Esophagus muscularis mucosa (tissue), 4 donors: Measurements from ENCODE around the gene THADA. TPM values are rescaled to one million over a fixed set of nuclear protein-coding genes. Genes with fewer than 3 reads are reported as not detected.

Experiments used
- DNase-seq: peaks from one replicate; pipeline ENCODE4 v3.0.0-alpha.2; 2017; ENCODE audit errors: extremely low spot score
- H3K27ac ChIP-seq, 4 donors: fragments of 200-600 bp; sonication (generic); replicated peaks in 1 of 4; 1 replicate in 3 of 4; 2 replicates in 1 of 4; pipeline ENCODE4 v1.5.1; 2016 to 2019; ENCODE audit warnings: mild to moderate bottlenecking in 1 of 4
- H3K27me3 ChIP-seq, 4 donors: fragments of 200-600 bp; sonication (generic); one replicate each; pipeline versions ENCODE4 v1.5.1 to v1.6.0; 2016 to 2019
- H3K36me3 ChIP-seq, 4 donors: fragments of 200-600 bp; sonication (generic); one replicate each; pipeline ENCODE4 v1.5.1; 2016 to 2019
- H3K4me1 ChIP-seq, 4 donors: fragments of 200-600 bp; sonication (generic); one replicate each; pipeline ENCODE4 v1.5.1; 2016 to 2019
- H3K4me3 ChIP-seq, 4 donors: fragments of 200-600 bp; sonication (generic); 1 replicate in 2 of 4; 2 replicates in 2 of 4; pipeline ENCODE4 v1.5.1; 2016 to 2019; ENCODE audit warnings: mild to moderate bottlenecking in 4 of 4, moderate library complexity in 1 of 4
- H3K9me3 ChIP-seq, 4 donors: fragments of 200-600 bp; sonication (generic); 1 replicate in 3 of 4; 2 replicates in 1 of 4; pipeline ENCODE4 v1.5.1; 2016 to 2019
- CTCF ChIP-seq, 3 experiments: fragments of 200-600 bp in 2 of 3; fragments of 450-650 bp in 1 of 3; sonication (generic) in 2 of 3; IDR thresholded peaks; one replicate each; pipeline ENCODE4 v1.5.1; 2017 to 2019; ENCODE audit warnings: antibody characterized with exemption in 3 of 3, mild to moderate bottlenecking in 2 of 3, moderate library complexity in 1 of 3
- EP300 ChIP-seq: sonication (generic); formaldehyde crosslinking; IDR thresholded peaks from one replicate; pipeline ENCODE4 v1.6.1; 2017; ENCODE audit warnings: antibody characterized with exemption
- POLR2A ChIP-seq: fragments of 450-650 bp; IDR thresholded peaks from one replicate; pipeline ENCODE4 v1.6.1; 2017; ENCODE audit warnings: antibody characterized with exemption, moderate library complexity, mild to moderate bottlenecking, low read depth
- POLR2AphosphoS5 ChIP-seq, 2 donors: sonication (generic); formaldehyde crosslinking; IDR thresholded peaks; one replicate each; pipeline ENCODE4 v1.6.1; 2017; ENCODE audit warnings: antibody characterized with exemption in 2 of 2
- WGBS: methylation state at CpG from one replicate; pipeline ENCODE4 v1.1.5; 2018; 5-methylcytosine and 5-hydroxymethylcytosine counted together
- intact Hi-C: fragments of 100-400 bp; cut with DNase I; formaldehyde crosslinking; loops from one replicate; pipeline ENCODE4 v1.15.1; 2023
- total RNA-seq, 4 donors: library from RNA; depleted of rRNA; stranded (reverse); fragments of >200 nt; gene quantifications; one replicate each; pipeline versions ENCODE4 v1.1.0 to v1.2.1, GENCODE V29; 2016

The THADA gene
- total RNA-seq, 4 donors from 2014 or later: 17.2 to 28.7 (median 21.3) TPM

GRCh38 chr2:43475922-43476321 lies 119.9 kb downstream of the THADA start:
- TF ChIP-seq EP300 (no peak), POLR2A (no peak), POLR2AphosphoS5 (IDR thresholded peaks at IDR 0.05) (no peak), CTCF (IDR thresholded peaks at IDR 0.05) (no peak)
- Histone ChIP-seq H3K36me3 (peaks cover 0 to under 1% (median 0%) of the 10 kb centered on the region in 4 donors), H3K9me3 (no peaks in the 10 kb centered on the region), H3K27ac (no peak overlapping the region), H3K4me1 (peaks cover 0 to 12% (median 0%) of the 10 kb centered on the region in 4 donors), H3K4me3 (no peak overlapping the region), H3K27me3 (no peaks in the 10 kb centered on the region)
- WGBS: 93% methylated on average over 2 of the region's 2 CpGs
- intact Hi-C loops: no loop called here
- no peak for DNase-seq

- Histone ChIP-seq H3K27ac (no peak overlapping the region), H3K4me3 (no peak overlapping the region), H3K9me3 (no peaks in the 10 kb centered on the region), H3K4me1 (peaks cover 0 to 12% (median 0%) of the 10 kb centered on the region in 4 donors), H3K27me3 (no peaks in the 10 kb centered on the region), H3K36me3 (peaks cover 0 to 4% (median 0%) of the 10 kb centered on the region in 4 donors)
- no peak for DNase-seq
- WGBS: 95% methylated on average over 10 of the region's 10 CpGs
- TF ChIP-seq POLR2A (no peak), POLR2AphosphoS5 (IDR thresholded peaks at IDR 0.05) (no peak), EP300 (no peak), CTCF (IDR thresholded peaks at IDR 0.05) (no peak)
- intact Hi-C loops: no loop called here
Observed at GRCh38 chr2:43475137-43475846, 120.5 kb downstream of the THADA start.

GRCh38 chr2:43474273-43474672 lies 121.6 kb downstream of the THADA start:
- Histone ChIP-seq H3K36me3 (peaks cover 0 to 4% (median 0%) of the 10 kb centered on the region in 4 donors), H3K9me3 (no peaks in the 10 kb centered on the region), H3K4me1 (peaks cover 0 to 12% (median 0%) of the 10 kb centered on the region in 4 donors), H3K4me3 (no peak overlapping the region), H3K27me3 (no peaks in the 10 kb centered on the region), H3K27ac (no peak overlapping the region)
- TF ChIP-seq POLR2AphosphoS5 (IDR thresholded peaks at IDR 0.05) (no peak), POLR2A (no peak), EP300 (no peak), CTCF (IDR thresholded peaks at IDR 0.05) (no peak)
- intact Hi-C loops: no loop called here
- DNase-seq: no peak
- WGBS: 73% methylated on average over 5 of the region's 5 CpGs

GRCh38 chr2:43473767-43474166 lies 122.1 kb downstream of the THADA start:
- Histone ChIP-seq H3K4me1 (peaks cover 0 to 10% (median 1%) of the 10 kb centered on the region in 4 donors), H3K4me3 (no peak overlapping the region), H3K27ac (no peak overlapping the region), H3K9me3 (no peaks in the 10 kb centered on the region), H3K27me3 (no peaks in the 10 kb centered on the region), H3K36me3 (peaks cover 0 to 4% (median 0%) of the 10 kb centered on the region in 4 donors)
- WGBS: 95% methylated on average over 8 of the region's 8 CpGs
- intact Hi-C loops: no loop called here
- TF ChIP-seq POLR2AphosphoS5 (IDR thresholded peaks at IDR 0.05): no peak
- TF ChIP-seq CTCF (IDR thresholded peaks at IDR 0.05): no peak
- TF ChIP-seq POLR2A: no peak
- no peak for TF ChIP-seq EP300
- DNase-seq: no peak
